IMR-90 (cell line): ENCODE results near the gene PLD6. TPM values are rescaled to one million over a fixed set of nuclear protein-coding genes. Genes with fewer than 3 reads are reported as not detected.

Experiments used
- ATAC-seq: fragments of 200-7000 bp; cut with Tn5 transposase; 2 replicates; pipeline ENCODE4 v1.9.1; 2020; ENCODE audit warnings: low read depth, mild to moderate bottlenecking, moderate library complexity
- BruUV-seq: library from RNA; stranded (reverse); fragments of 400-500 nt; replicated peaks from 2 replicates; lab custom pipeline; 2021; lab: Mats Ljungman, UMichigan
- CTCF ChIA-PET: fragments of 300-600 bp; formaldehyde crosslinking; extraction: SDS; loops from one replicate; lab custom pipeline; 2021; ENCODE audit warnings: antibody characterized with exemption; lab: Yijun Ruan, JAX
- POLR2A ChIA-PET: fragments of 300-600 bp; sonication (Branson Sonifier 250); formaldehyde crosslinking; loops from one replicate; lab custom pipeline; 2022; ENCODE audit warnings: antibody characterized with exemption; ENCODE audit not compliant: unreplicated experiment; lab: Charles Lee
- DNase-seq: peaks from one replicate; pipeline ENCODE4 v3.0.0; 2013
- H2AFZ ChIP-seq: replicated peaks from 2 replicates; pipeline ENCODE3; 2013; ENCODE audit warnings: low read length, mild to moderate bottlenecking; ENCODE audit not compliant: poor library complexity
- H2AK5ac ChIP-seq: 2 replicates; pipeline ENCODE4 v1.6.1; 2013; ENCODE audit warnings: low read depth, low read length, inconsistent platforms
- H2AK9ac ChIP-seq: replicated peaks from 2 replicates; pipeline ENCODE3; 2013; ENCODE audit warnings: mild to moderate bottlenecking, low read depth, low read length, moderate library complexity; ENCODE audit not compliant: poor library complexity
- H2BK120ac ChIP-seq: 2 replicates; pipeline ENCODE4 v1.6.1; 2013; ENCODE audit warnings: low read depth, low read length, inconsistent platforms
- H2BK15ac ChIP-seq: 3 replicates; pipeline ENCODE4 v1.6.1; 2013; ENCODE audit warnings: low read depth, low read length, inconsistent platforms
- H2BK20ac ChIP-seq: 2 replicates; pipeline ENCODE4 v1.6.1; 2013; ENCODE audit warnings: low read depth, mild to moderate bottlenecking, inconsistent platforms, low read length, moderate library complexity
- H2BK5ac ChIP-seq: 2 replicates; pipeline ENCODE4 v1.6.1; 2013; ENCODE audit warnings: mild to moderate bottlenecking, low read depth, low read length, inconsistent platforms; ENCODE audit not compliant: poor library complexity, severe bottlenecking
- H3K14ac ChIP-seq: replicated peaks from 2 replicates; pipeline ENCODE4 v1.6.1; 2013; ENCODE audit warnings: low read depth, low read length, inconsistent platforms
- H3K18ac ChIP-seq: 2 replicates; pipeline ENCODE4 v1.6.1; 2013; ENCODE audit warnings: low read depth, low read length, control low read depth
- H3K23ac ChIP-seq: 2 replicates; pipeline ENCODE4 v1.6.1; 2013; ENCODE audit warnings: low read depth, low read length, inconsistent platforms
- H3K27ac ChIP-seq: 2 replicates; pipeline ENCODE4 v1.5.1; 2013; ENCODE audit warnings: mild to moderate bottlenecking, control low read depth, low read length; ENCODE audit not compliant: insufficient read depth
- H3K27me3 ChIP-seq: 2 replicates; pipeline ENCODE4 v1.6.1; 2013; ENCODE audit warnings: low read length; ENCODE audit not compliant: control insufficient read depth, insufficient read depth
- H3K36me3 ChIP-seq: 2 replicates; pipeline ENCODE4 v1.6.1; 2013; ENCODE audit warnings: low read length, mixed read lengths; ENCODE audit not compliant: control insufficient read depth, insufficient read depth
- H3K4ac ChIP-seq: 2 replicates; pipeline ENCODE4 v1.6.1; 2013; ENCODE audit warnings: low read depth, low read length, inconsistent platforms
- H3K4me1 ChIP-seq: 2 replicates; pipeline ENCODE4 v1.6.1; 2013; ENCODE audit warnings: low read length, mixed read lengths; ENCODE audit not compliant: control insufficient read depth, insufficient read depth
- H3K4me2 ChIP-seq: 2 replicates; pipeline ENCODE4 v1.6.1; 2013; ENCODE audit warnings: low read depth, mild to moderate bottlenecking, control low read depth, low read length, moderate library complexity
- H3K4me3 ChIP-seq: 2 replicates; pipeline ENCODE4 v1.5.1; 2013; ENCODE audit warnings: low read depth, mild to moderate bottlenecking, control low read depth, low read length, moderate library complexity; ENCODE audit not compliant: insufficient read depth
- H3K56ac ChIP-seq: 2 replicates; pipeline ENCODE4 v1.6.1; 2013; ENCODE audit warnings: low read length, inconsistent platforms; ENCODE audit not compliant: insufficient read depth; ENCODE audit errors: extremely low read depth
- H3K79me1 ChIP-seq, 2 experiments: 2 replicates each; pipeline ENCODE4 v1.6.1; 2013; ENCODE audit warnings: low read length in 2 of 2, inconsistent platforms in 1 of 2, low read depth in 1 of 2
- H3K9ac ChIP-seq: 2 replicates; pipeline ENCODE4 v1.6.1; 2013; ENCODE audit warnings: low read depth, low read length, control low read depth
- H3K9me1 ChIP-seq: 2 replicates; pipeline ENCODE4 v1.6.1; 2013; ENCODE audit warnings: low read length, inconsistent platforms; ENCODE audit not compliant: insufficient read depth
- H3K9me3 ChIP-seq: 2 replicates; pipeline ENCODE4 v1.6.1; 2013; ENCODE audit warnings: low read length; ENCODE audit not compliant: control insufficient read depth, insufficient read depth
- H4K20me1 ChIP-seq: 2 replicates; pipeline ENCODE4 v1.6.1; 2013; ENCODE audit warnings: low read length, inconsistent platforms; ENCODE audit not compliant: insufficient read depth
- H4K5ac ChIP-seq: 2 replicates; pipeline ENCODE4 v1.6.1; 2013; ENCODE audit warnings: mild to moderate bottlenecking, low read depth, low read length, control low read depth
- H4K8ac ChIP-seq, 2 experiments: 2 replicates each; pipeline ENCODE4 v1.6.1; 2013; ENCODE audit warnings: low read depth in 2 of 2, low read length in 2 of 2, control low read depth in 1 of 2, inconsistent platforms in 1 of 2
- H4K91ac ChIP-seq: 2 replicates; pipeline ENCODE4 v1.6.1; 2013; ENCODE audit warnings: low read depth, low read length, inconsistent platforms; ENCODE audit not compliant: insufficient read depth
- BHLHE40 ChIP-seq: fragments of 150-350 bp; IDR thresholded peaks from 2 replicates; pipeline ENCODE4 v1.6.1; 2016; ENCODE audit warnings: mild to moderate bottlenecking, low read depth, low read length
- CEBPB ChIP-seq: IDR thresholded peaks from 2 replicates; pipeline ENCODE4 v1.6.1; 2012; ENCODE audit warnings: low read depth, low read length, improper control_type of control experiment
- CHD1 ChIP-seq: IDR thresholded peaks from 2 replicates; pipeline ENCODE4 v1.6.1; 2012; ENCODE audit warnings: low read depth, low read length, improper control_type of control experiment
- CTCF ChIP-seq: conservative IDR thresholded peaks from 2 replicates; pipeline ENCODE4 v1.5.1; 2012; ENCODE audit warnings: mild to moderate bottlenecking, low read depth, low read length, improper control_type of control experiment
- ELK1 ChIP-seq: fragments of 150-350 bp; IDR thresholded peaks from 2 replicates; pipeline ENCODE4 v1.6.1; 2016; ENCODE audit warnings: low read depth, mild to moderate bottlenecking, low read length, moderate library complexity, borderline replicate concordance
- FOS ChIP-seq: fragments of 150-350 bp; IDR thresholded peaks from 2 replicates; pipeline ENCODE4 v1.6.1; 2016; ENCODE audit warnings: low read depth, low read length
- MAFK ChIP-seq: IDR thresholded peaks from 2 replicates; pipeline ENCODE4 v1.6.1; 2012; ENCODE audit warnings: low read depth, low read length, improper control_type of control experiment
- MAZ ChIP-seq: IDR thresholded peaks from 2 replicates; pipeline ENCODE4 v1.6.1; 2012; ENCODE audit warnings: low read depth, mild to moderate bottlenecking, low read length, improper control_type of control experiment, moderate library complexity, borderline replicate concordance
- MXI1 ChIP-seq: IDR thresholded peaks from 2 replicates; pipeline ENCODE4 v1.6.1; 2012; ENCODE audit warnings: low read depth, mild to moderate bottlenecking, low read length, moderate library complexity, borderline replicate concordance
- NFE2L2 ChIP-seq: fragments of 150-350 bp; IDR thresholded peaks from 2 replicates; pipeline ENCODE4 v1.6.1; 2016; ENCODE audit warnings: low read depth, mild to moderate bottlenecking, low read length
- POLR2A ChIP-seq: IDR thresholded peaks from 2 replicates; pipeline ENCODE4 v1.6.1; 2012; ENCODE audit warnings: mild to moderate bottlenecking, low read depth, low read length
- RCOR1 ChIP-seq: IDR thresholded peaks from 2 replicates; pipeline ENCODE4 v1.6.1; 2012; ENCODE audit warnings: mild to moderate bottlenecking, low read length, improper control_type of control experiment; ENCODE audit not compliant: insufficient replicate concordance
- RFX5 ChIP-seq: IDR thresholded peaks from 2 replicates; pipeline ENCODE4 v1.8.0; 2012; ENCODE audit warnings: low read depth, mild to moderate bottlenecking, low read length, moderate library complexity
- SMC3 ChIP-seq: fragments of 150-350 bp; IDR thresholded peaks from 2 replicates; pipeline ENCODE4 v1.6.1; 2016; ENCODE audit warnings: low read depth, mild to moderate bottlenecking, antibody characterized with exemption, low read length, moderate library complexity
- USF2 ChIP-seq: fragments of 150-350 bp; IDR thresholded peaks from 2 replicates; pipeline ENCODE4 v1.6.1; 2017; ENCODE audit warnings: mild to moderate bottlenecking, antibody characterized with exemption, low read length, low read depth
- WGBS, 2 experiments: methylation state at CpG; one replicate each; pipeline versions ENCODE4 v1.1.5 to v1.1.7; 2013; ENCODE audit warnings: missing lambda C conversion rate in 2 of 2; ENCODE audit not compliant: insufficient read length in 1 of 2; ENCODE audit errors: extremely low coverage in 2 of 2; 5-methylcytosine and 5-hydroxymethylcytosine counted together
- dilution Hi-C: fragments of 300-500 bp; cut with HindIII; formaldehyde crosslinking; loops from one replicate; pipeline ENCODE4 v1.14.3; 2018; ENCODE audit warnings: low sequenced_read_pairs; ENCODE audit not compliant: unreplicated experiment
- in situ Hi-C: fragments of 300-500 bp; cut with MboI; formaldehyde crosslinking; loops from 3 replicates; pipeline ENCODE4 v1.14.3; 2019; ENCODE audit warnings: low sequenced_read_pairs, inconsistent platforms, mixed read lengths
- intact Hi-C: fragments of 100-400 bp; cut with micrococcal nuclease; formaldehyde crosslinking; loops from 2 replicates; pipeline ENCODE4 v1.10.0; 2022
- polyA plus RNA-seq, 3 experiments: library from polyadenylated mRNA; depleted of rRNA; stranded (reverse); fragments of >200 nt; gene quantifications; 2 replicates each; pipeline ENCODE4 v1.2.3, GENCODE V29; 2012; ENCODE audit warnings: low replicate concordance in 1 of 3
- total RNA-seq: library from RNA; depleted of rRNA; stranded (reverse); fragments of >200 nt; gene quantifications from 2 replicates; pipeline ENCODE4 v1.2.3, GENCODE V29; 2012

Gene PLD6
- total and polyA plus RNA-seq, 2 of the 4 experiments (the other 2 are of a cell fraction) = 1.1 to 1.5 TPM

- H3K79me1 ChIP-seq = peaks cover 4 to 55% of the 10 kb centered on the region in 2 experiments; a peak in 3 of 4 replicates
- CTCF ChIA-PET = no interaction called here
- H3K9me1 ChIP-seq = 0 out of 2 replicates have a peak, but pooled peaks cover 3% of the 10 kb centered on the region
- H2BK5ac ChIP-seq = no peak overlapping the region
- POLR2A ChIA-PET = no interaction called here
- no peak overlapping the region for H2BK120ac ChIP-seq
- no peak overlapping the region for H2AK9ac ChIP-seq
- no peak overlapping the region for H3K27ac ChIP-seq
- H3K9ac ChIP-seq = no peak overlapping the region
- H3K4me1 ChIP-seq = no peaks in the 10 kb centered on the region
- intact Hi-C loops = no loop called here
- no peaks in the 10 kb centered on the region for H3K27me3 ChIP-seq
- peaks cover 31% of the 10 kb centered on the region for H4K20me1 ChIP-seq
- no peak overlapping the region for H2AK5ac ChIP-seq
- no peak for TF ChIP-seq SMC3
- no peak for TF ChIP-seq MAZ
- TF ChIP-seq CHD1 = no peak
- no peak for TF ChIP-seq CTCF
- TF ChIP-seq MAFK = no peak
- no peak for TF ChIP-seq CEBPB
- no peak for TF ChIP-seq NFE2L2
- TF ChIP-seq RCOR1 = no peak
- no peak for TF ChIP-seq MXI1
- no peak for TF ChIP-seq RFX5
- no peak for TF ChIP-seq ELK1
- no peak for TF ChIP-seq USF2
- no peak for TF ChIP-seq FOS
- TF ChIP-seq POLR2A = no peak
- no peak for TF ChIP-seq BHLHE40
- H3K23ac ChIP-seq = no peak overlapping the region
- no peak overlapping the region for H3K14ac ChIP-seq
- ATAC-seq = no peak
- no peak overlapping the region for H2AFZ ChIP-seq
- BruUV-seq = no TSS peak
- in situ Hi-C loops = no loop called here
- no peak overlapping the region for H2BK15ac ChIP-seq
- H4K8ac ChIP-seq = no peak overlapping the region
- no peaks in the 10 kb centered on the region for H3K9me3 ChIP-seq
- no peak overlapping the region for H4K91ac ChIP-seq
- H3K36me3 ChIP-seq = peaks cover 86% of the 10 kb centered on the region
- no peak overlapping the region for H4K5ac ChIP-seq
- 94% methylated on average over 9 of the region's 16 CpGs; no CpG with 5 or more reads in 1 of the 2 experiments for WGBS, 2 experiments
- H3K56ac ChIP-seq = no peak overlapping the region
- dilution Hi-C loops = no loop called here
- H3K18ac ChIP-seq = no peak overlapping the region
- no peak overlapping the region for H2BK20ac ChIP-seq
- DNase-seq = no peak
- H3K4ac ChIP-seq = no peak overlapping the region
- no peak overlapping the region for H3K4me2 ChIP-seq
- H3K4me3 ChIP-seq = no peak overlapping the region
Measured at GRCh38 chr17:17226451-17227265, 20.5 kb upstream of the PLD6 start.
